Measurements from ENCODE around the gene PACS1.
"Not testable (repeated sequence)": the region's sequence is repeated elsewhere in the genome, so short reads cannot be mapped to it uniquely, and the experiment has no call there.

The PACS1 gene

DNA sequence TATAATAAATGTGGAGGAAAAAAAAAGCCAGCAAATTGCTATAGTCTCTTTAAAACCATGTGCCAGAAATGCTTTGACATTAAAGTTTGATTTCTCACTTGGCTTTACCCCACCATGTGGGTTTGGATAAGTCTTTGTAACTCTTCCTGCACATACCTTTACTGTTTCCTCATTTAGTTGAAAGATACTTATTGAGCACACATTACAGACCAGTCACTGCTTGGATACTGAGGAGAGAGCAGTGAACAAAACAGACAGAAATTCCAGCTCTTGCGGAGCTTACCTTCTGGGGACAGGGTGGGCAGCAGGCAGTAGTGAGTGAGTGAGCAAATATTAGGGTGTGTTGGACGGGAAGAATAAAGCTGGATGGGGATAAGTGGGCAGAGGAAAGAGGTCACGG, 13.7 kb downstream of the PACS1 start:
- peak overlapping the region; percentile 27 for H3K27ac ChIP-seq
- no peak for TF ChIP-seq Cebpa-rat (IDR thresholded peaks at IDR 0.05)
- peaks cover 78% of the 10 kb centered on the region for H3K4me1 ChIP-seq
- H3K4me3 ChIP-seq, result no peak overlapping the region
- peak overlapping the region; percentile 18; the same call in 1 of the 2 replicates for H3K9ac ChIP-seq
- H3K4me2 ChIP-seq, result peak overlapping the region; percentile 85
- H3K9me3 ChIP-seq, result no peaks in the 10 kb centered on the region
- H3K36me3 ChIP-seq, result 0 out of 2 replicates have a peak, but pooled peaks cover 1% of the 10 kb centered on the region
- no peaks in the 10 kb centered on the region for H3K27me3 ChIP-seq
- peaks cover 18% of the 10 kb centered on the region; the same call in 1 of the 2 replicates for H4K20me1 ChIP-seq

DNA sequence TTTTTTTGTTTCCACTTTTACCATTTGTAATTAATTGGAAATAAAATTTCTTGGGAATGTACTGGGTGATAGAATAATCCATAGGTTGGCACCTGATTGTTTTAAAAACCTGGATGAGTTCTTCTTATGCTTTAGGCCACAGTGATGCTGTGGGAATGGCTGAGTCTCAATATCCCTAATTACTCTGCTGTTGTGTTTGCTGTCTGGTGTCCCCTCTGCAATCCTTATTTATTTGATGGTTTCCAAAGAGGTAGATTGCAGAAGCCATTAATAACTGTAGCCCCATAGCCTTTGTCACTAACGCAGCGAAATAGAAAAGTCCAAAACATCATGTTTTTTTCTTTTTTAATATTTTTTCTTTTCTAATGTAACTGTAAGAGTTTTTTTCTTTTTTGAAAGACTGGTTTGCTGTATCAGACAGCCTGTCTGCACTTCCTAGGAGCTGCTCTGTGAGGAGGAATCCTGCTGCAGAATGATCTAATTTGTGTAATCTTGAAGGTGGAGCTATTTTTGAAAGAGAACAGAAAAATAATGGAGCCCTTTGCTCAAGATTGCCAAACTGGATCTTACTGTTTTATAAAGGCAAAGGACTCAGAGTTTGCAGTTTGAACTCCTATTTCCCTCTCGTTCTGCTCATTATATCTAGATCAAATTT, 14.9 kb downstream of the PACS1 start:
- TF ChIP-seq Cebpa-rat (IDR thresholded peaks at IDR 0.05), result no peak
- Histone ChIP-seq H3K27me3 (no peaks in the 10 kb centered on the region), H3K4me1 (peaks cover 80% of the 10 kb centered on the region), H3K27ac (no peak overlapping the region), H3K9me3 (no peaks in the 10 kb centered on the region), H3K4me3 (no peak overlapping the region), H4K20me1 (peaks cover 18% of the 10 kb centered on the region; the same call in 1 of the 2 replicates), H3K4me2 (no peak overlapping the region), H3K9ac (no peak overlapping the region), H3K36me3 (no peaks in the 10 kb centered on the region)

DNA sequence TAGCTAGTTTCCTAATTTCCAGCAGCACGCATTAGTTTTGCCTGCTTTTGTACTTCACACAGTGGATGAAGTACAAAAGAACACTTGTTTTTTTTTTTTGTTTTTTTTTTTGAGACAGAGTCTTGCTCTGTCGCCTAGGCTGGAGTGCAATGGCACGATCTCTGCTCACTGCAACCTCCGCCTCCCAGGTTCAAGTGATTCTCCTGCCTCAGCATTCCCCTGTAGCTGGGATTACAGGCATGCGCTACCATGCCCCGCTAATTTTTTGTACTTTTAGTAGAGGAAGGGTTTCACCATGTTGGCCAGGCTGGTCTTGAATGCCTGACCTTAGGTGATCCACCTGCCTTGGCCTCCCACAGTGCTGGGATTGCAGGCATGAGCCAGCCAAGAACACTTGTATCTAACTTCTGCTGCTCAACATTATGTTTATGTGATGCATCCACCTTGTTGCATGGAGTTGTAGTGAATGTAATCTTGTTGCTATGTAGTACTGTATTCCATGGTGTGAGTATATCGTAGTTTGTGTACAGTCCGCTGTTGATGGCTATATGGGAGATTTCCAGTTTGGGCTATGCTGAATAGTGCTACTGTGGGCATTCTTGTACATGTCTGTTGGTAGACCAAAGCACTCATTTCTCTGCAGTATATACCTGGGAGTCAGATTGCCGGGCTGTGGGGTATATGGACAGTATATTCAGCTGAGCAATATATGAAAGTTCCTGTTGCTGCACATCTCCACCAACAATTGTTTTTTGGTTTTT, 17.3 kb downstream of the PACS1 start:
- H3K9ac ChIP-seq, result no peak overlapping the region
- H3K27me3 ChIP-seq, result no peaks in the 10 kb centered on the region
- H3K27ac ChIP-seq, result no peak overlapping the region
- H3K4me3 ChIP-seq, result no peak overlapping the region
- peaks cover 11% of the 10 kb centered on the region; the same call in 1 of the 2 replicates for H4K20me1 ChIP-seq
- no peak for TF ChIP-seq Cebpa-rat (IDR thresholded peaks at IDR 0.05)
- H3K4me2 ChIP-seq, result peak overlapping the region; percentile 56
- H3K9me3 ChIP-seq, result peaks cover 12% of the 10 kb centered on the region
- H3K4me1 ChIP-seq, result peaks cover 57% of the 10 kb centered on the region
- peaks cover 3% of the 10 kb centered on the region for H3K36me3 ChIP-seq

DNA sequence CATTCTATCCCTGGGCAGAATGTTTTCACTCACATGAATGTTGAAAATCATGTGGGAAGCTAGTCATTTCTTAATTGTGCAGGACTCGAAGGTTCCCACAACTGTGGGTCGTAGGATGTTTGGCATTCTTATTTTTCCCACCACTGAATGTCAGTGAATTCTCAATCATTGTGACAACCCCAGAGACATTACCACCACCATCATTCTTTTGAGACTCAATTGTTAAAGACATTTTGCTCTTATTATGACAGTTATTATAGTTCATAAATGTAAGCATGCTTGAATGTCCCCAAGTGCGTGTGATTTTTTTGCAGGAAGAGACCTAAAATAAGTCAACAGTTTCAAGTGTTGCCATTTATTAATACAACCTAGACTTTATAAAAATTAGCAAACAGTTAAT, 19.0 kb downstream of the PACS1 start:
- Histone ChIP-seq H3K27ac (no peak overlapping the region), H3K27me3 (no peaks in the 10 kb centered on the region), H3K36me3 (peaks cover 3% of the 10 kb centered on the region), H3K4me1 (peaks cover 39% of the 10 kb centered on the region), H3K4me3 (no peak overlapping the region), H3K9me3 (peaks cover 12% of the 10 kb centered on the region), H3K4me2 (no peak overlapping the region), H3K9ac (no peak overlapping the region), H4K20me1 (peaks cover 9% of the 10 kb centered on the region; the same call in 1 of the 2 replicates)
- no peak for TF ChIP-seq Cebpa-rat (IDR thresholded peaks at IDR 0.05)

DNA sequence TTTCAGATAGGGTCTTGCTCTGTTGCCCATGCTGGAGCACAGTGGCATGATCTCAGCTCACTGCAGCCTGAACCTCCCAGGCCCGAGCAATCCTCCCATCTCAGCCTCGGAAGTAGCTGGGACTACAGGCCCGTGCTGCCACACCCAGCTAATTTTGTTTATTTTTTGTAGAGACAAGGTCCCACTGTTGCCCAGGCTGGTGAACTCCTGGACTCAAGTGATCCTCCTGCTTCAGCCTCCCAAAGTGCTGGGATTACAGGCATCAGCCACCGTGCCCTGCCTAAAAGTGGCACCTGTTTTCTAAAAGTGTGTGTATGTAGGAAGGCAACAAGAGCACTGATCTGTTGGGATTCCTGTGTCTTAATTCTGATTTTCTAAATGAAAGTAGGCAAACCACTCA, 20.2 kb downstream of the PACS1 start:
- Histone ChIP-seq H3K9me3 (peaks cover 12% of the 10 kb centered on the region), H3K9ac (no peak overlapping the region), H3K4me2 (no peak overlapping the region), H3K4me1 (peaks cover 27% of the 10 kb centered on the region), H4K20me1 (peaks cover 5% of the 10 kb centered on the region; the same call in 1 of the 2 replicates), H3K4me3 (no peak overlapping the region), H3K27me3 (no peaks in the 10 kb centered on the region), H3K36me3 (peaks cover 3% of the 10 kb centered on the region), H3K27ac (no peak overlapping the region)
- TF ChIP-seq Cebpa-rat (IDR thresholded peaks at IDR 0.05), result no peak

DNA sequence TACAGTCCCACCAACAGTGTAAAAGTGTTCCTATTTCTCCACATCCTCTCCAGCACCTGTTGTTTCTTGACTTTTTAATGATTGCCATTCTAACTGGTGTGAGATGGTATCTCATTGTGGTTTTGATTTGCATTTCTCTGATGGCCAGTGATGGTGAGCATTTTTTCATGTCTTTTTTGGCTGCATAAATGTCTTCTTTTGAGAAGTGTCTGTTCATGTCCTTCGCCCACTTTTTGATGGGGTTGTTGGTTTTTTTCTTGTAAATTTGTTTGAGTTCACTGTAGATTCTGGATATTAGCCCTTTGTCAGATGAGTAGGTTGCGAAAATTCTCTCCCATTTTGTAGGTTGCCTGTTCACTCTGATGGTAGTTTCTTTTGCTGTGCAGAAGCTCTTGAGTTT, 22.1 kb downstream of the PACS1 start:
- not testable (repeated sequence) for H3K27me3 ChIP-seq, H3K9ac ChIP-seq, H3K4me2 ChIP-seq, H3K27ac ChIP-seq, H3K36me3 ChIP-seq, H4K20me1 ChIP-seq, H3K4me3 ChIP-seq
- H3K9me3 ChIP-seq, result peaks cover 12% of the 10 kb centered on the region
- peaks cover 18% of the 10 kb centered on the region for H3K4me1 ChIP-seq

DNA sequence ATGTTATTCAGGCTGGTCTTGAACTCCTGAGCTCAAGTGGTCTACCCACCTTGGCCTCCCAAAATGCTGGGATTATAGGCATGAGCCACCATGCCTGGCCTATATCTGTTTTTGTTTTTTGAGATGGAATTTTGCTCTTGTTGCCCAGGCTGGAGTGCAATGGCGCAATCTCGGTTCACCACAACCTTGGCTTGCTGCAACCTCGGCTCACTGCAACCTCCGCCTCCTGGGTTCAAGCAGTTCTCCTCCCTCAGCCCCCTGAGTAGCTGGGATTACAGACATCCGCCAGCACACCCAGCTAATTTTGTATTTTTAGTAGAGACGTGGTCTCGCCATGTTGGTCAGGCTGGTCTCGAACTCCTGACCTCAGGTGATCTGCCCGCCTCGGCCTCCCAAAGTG, 29.7 kb downstream of the PACS1 start:
- not testable (repeated sequence) for H3K4me2 ChIP-seq, H3K4me3 ChIP-seq, H3K36me3 ChIP-seq, H3K9me3 ChIP-seq, H3K9ac ChIP-seq, H3K27me3 ChIP-seq, H3K27ac ChIP-seq, H4K20me1 ChIP-seq
- H3K4me1 ChIP-seq, result peaks cover 21% of the 10 kb centered on the region

DNA sequence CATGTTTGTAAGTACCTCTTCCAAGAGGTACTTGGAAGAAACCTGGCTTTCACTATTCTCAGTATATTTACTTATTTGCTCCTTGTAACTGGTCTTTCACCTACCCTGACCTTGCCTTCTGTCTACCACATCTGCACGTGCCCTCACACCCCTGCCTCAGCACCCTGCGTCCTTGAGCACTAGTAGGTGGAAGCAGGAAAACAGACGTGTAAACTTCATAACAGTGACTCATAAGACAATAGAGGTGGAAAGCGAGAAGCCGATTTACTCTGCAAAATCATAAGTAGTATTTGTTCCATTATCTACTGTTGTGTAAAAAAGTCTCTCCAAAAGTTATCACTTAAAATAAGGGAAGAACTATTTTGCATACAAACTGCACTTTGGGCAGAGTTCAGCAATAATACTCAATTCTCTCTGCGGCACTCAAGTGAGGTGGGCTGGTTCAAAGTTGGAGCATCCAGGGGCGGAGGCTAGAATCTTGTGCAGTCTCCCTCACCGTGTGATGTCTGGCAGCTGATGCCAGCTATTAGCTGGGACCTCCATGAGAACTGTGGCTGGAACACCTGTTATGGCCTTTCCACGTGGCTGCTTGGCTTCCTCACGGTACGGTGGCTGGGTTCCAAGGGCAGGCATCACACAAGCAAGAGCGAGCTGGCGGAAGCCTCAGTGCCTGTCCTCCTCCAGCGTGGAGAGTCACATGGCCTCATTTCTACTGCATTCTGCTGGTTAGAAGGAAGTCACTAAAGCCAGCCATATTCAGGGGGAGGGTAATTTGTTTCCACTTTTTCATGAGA, 30.4 kb downstream of the PACS1 start:
- 0 out of 2 replicates have a peak, but pooled peaks cover 7% of the 10 kb centered on the region for H4K20me1 ChIP-seq
- H3K27me3 ChIP-seq, result no peaks in the 10 kb centered on the region
- H3K36me3 ChIP-seq, result no peaks in the 10 kb centered on the region
- no peak overlapping the region for H3K4me3 ChIP-seq
- H3K4me2 ChIP-seq, result peak overlapping the region; percentile 61
- no peak overlapping the region for H3K9ac ChIP-seq
- no peaks in the 10 kb centered on the region for H3K9me3 ChIP-seq
- peaks cover 21% of the 10 kb centered on the region for H3K4me1 ChIP-seq
- 0 out of 2 replicates have a peak overlapping the region, but pooled peaks have one; percentile 37 for H3K27ac ChIP-seq
- TF ChIP-seq Cebpa-rat (IDR thresholded peaks at IDR 0.05), result no peak

DNA sequence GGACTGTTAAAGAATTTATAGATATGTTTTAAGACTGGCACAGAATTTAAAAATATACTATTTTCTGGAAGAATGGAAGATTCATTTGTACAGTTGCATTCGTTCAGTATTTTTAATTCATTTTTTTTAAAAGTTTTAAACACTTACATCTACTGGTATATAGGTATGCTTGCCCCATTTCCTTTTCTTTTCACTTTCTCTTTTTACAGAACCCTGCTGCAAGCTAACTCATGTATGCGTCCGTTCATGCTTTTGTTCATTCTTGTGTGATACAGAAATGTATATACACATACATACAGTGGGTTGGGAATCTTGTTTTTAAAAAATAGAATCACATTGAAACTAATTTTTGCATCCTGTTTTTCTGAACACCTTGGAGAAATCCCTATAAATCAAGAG, 31.0 kb downstream of the PACS1 start:
- Histone ChIP-seq H3K4me1 (peaks cover 21% of the 10 kb centered on the region), H3K9me3 (no peaks in the 10 kb centered on the region), H3K27me3 (no peaks in the 10 kb centered on the region), H3K4me2 (peak overlapping the region; percentile 61), H4K20me1 (peaks cover 12% of the 10 kb centered on the region; the same call in 1 of the 2 replicates), H3K9ac (no peak overlapping the region), H3K36me3 (no peaks in the 10 kb centered on the region; the same call in 1 of the 2 replicates), H3K4me3 (no peak overlapping the region), H3K27ac (0 out of 2 replicates have a peak overlapping the region, but pooled peaks have one; percentile 37)
- no peak for TF ChIP-seq Cebpa-rat (IDR thresholded peaks at IDR 0.05)
